GM12878 (cell line): ENCODE results near the gene UBE2G2. TPM values are rescaled to one million over a fixed set of nuclear protein-coding genes. Genes with fewer than 3 reads are reported as not detected.

Experiments used
- STAT1 ChIP-seq: fragments of 450-650 bp; conservative IDR thresholded peaks from 2 replicates; pipeline ENCODE4 v1.6.1; 2014; ENCODE audit warnings: antibody characterized with exemption, mild to moderate bottlenecking
- polyA plus RNA-seq, 11 experiments: library from polyadenylated mRNA; depleted of rRNA in 4 of 11; unstranded in 6 of 11; stranded (reverse) in 5 of 11; fragments of >200 nt; fragmentation: Nextera tagmentation in 4 of 11; fragmentation: Illumina TruSeq in 1 of 11; extraction: Ambion mirVana in 4 of 11; extraction: Trizol in 1 of 11; gene quantifications; 1 replicate in 1 of 11; 2 replicates in 10 of 11; pipeline versions ENCODE4 v1.2.1 to v1.2.3, GENCODE V29; 2011 to 2016; ENCODE audit warnings: inconsistent platforms in 2 of 11, missing spikeins in 2 of 11, low read depth in 1 of 11
- total RNA-seq, 4 experiments: library from RNA; depleted of rRNA in 3 of 4; stranded (reverse); fragments of >200 nt in 3 of 4; fragmentation: Illumina TruSeq in 1 of 4; extraction: Trizol in 1 of 4; gene quantifications; 2 replicates each; pipeline versions ENCODE4 v1.2.1 to v1.2.3, GENCODE V29; 2013 to 2021
- TF ChIP-seq, protein P1 (sequence below): fragments of 450-650 bp; IDR thresholded peaks from 2 replicates; pipeline ENCODE4 v1.6.1; 2017; ENCODE audit warnings: mild to moderate bottlenecking, moderate library complexity
- TF ChIP-seq, protein P2 (sequence below): fragments of 150-350 bp; IDR thresholded peaks from 2 replicates; pipeline ENCODE4 v1.6.1; 2016; ENCODE audit warnings: low read depth, low read length
- TF ChIP-seq, protein P3 (sequence below): fragments of 450-650 bp; formaldehyde crosslinking; IDR thresholded peaks from 2 replicates; pipeline ENCODE4 v1.5.0; 2022; ENCODE audit warnings: mild to moderate bottlenecking, missing genetic modification characterization

The UBE2G2 gene
- total and polyA plus RNA-seq, 10 of the 15 experiments (the other 5 are each of a cell fraction or from before 2014, with no cell fraction given) = 27.0 to 139 (median 75.9) TPM

DNA sequence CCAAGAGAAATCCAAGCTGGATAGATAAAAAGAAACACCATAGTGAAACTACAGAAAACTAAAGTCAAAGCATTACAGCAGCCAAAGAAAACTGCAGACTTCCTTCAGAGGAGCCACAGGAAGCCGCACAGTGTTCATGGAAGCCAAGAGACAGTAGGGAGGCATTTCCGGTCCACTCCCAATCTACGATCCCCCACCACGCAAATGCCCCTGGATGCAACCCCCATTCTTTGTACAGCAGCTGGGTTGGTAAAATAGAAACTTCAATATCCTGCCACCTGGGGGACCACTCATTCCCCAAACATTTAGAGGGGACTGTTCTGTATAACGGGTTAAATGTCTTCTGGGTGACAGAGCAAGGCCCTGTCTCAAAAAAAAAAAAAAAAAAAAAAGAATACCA, 46.4 kb downstream of the UBE2G2 start (continued):
- TF ChIP-seq, protein P1, sequence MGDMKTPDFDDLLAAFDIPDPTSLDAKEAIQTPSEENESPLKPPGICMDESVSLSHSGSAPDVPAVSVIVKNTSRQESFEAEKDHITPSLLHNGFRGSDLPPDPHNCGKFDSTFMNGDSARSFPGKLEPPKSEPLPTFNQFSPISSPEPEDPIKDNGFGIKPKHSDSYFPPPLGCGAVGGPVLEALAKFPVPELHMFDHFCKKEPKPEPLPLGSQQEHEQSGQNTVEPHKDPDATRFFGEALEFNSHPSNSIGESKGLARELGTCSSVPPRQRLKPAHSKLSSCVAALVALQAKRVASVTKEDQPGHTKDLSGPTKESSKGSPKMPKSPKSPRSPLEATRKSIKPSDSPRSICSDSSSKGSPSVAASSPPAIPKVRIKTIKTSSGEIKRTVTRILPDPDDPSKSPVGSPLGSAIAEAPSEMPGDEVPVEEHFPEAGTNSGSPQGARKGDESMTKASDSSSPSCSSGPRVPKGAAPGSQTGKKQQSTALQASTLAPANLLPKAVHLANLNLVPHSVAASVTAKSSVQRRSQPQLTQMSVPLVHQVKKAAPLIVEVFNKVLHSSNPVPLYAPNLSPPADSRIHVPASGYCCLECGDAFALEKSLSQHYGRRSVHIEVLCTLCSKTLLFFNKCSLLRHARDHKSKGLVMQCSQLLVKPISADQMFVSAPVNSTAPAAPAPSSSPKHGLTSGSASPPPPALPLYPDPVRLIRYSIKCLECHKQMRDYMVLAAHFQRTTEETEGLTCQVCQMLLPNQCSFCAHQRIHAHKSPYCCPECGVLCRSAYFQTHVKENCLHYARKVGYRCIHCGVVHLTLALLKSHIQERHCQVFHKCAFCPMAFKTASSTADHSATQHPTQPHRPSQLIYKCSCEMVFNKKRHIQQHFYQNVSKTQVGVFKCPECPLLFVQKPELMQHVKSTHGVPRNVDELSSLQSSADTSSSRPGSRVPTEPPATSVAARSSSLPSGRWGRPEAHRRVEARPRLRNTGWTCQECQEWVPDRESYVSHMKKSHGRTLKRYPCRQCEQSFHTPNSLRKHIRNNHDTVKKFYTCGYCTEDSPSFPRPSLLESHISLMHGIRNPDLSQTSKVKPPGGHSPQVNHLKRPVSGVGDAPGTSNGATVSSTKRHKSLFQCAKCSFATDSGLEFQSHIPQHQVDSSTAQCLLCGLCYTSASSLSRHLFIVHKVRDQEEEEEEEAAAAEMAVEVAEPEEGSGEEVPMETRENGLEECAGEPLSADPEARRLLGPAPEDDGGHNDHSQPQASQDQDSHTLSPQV = no peak
- no peak for TF ChIP-seq STAT1
- TF ChIP-seq, protein P2, sequence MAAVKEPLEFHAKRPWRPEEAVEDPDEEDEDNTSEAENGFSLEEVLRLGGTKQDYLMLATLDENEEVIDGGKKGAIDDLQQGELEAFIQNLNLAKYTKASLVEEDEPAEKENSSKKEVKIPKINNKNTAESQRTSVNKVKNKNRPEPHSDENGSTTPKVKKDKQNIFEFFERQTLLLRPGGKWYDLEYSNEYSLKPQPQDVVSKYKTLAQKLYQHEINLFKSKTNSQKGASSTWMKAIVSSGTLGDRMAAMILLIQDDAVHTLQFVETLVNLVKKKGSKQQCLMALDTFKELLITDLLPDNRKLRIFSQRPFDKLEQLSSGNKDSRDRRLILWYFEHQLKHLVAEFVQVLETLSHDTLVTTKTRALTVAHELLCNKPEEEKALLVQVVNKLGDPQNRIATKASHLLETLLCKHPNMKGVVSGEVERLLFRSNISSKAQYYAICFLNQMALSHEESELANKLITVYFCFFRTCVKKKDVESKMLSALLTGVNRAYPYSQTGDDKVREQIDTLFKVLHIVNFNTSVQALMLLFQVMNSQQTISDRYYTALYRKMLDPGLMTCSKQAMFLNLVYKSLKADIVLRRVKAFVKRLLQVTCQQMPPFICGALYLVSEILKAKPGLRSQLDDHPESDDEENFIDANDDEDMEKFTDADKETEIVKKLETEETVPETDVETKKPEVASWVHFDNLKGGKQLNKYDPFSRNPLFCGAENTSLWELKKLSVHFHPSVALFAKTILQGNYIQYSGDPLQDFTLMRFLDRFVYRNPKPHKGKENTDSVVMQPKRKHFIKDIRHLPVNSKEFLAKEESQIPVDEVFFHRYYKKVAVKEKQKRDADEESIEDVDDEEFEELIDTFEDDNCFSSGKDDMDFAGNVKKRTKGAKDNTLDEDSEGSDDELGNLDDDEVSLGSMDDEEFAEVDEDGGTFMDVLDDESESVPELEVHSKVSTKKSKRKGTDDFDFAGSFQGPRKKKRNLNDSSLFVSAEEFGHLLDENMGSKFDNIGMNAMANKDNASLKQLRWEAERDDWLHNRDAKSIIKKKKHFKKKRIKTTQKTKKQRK = no peak
- TF ChIP-seq, protein P3, sequence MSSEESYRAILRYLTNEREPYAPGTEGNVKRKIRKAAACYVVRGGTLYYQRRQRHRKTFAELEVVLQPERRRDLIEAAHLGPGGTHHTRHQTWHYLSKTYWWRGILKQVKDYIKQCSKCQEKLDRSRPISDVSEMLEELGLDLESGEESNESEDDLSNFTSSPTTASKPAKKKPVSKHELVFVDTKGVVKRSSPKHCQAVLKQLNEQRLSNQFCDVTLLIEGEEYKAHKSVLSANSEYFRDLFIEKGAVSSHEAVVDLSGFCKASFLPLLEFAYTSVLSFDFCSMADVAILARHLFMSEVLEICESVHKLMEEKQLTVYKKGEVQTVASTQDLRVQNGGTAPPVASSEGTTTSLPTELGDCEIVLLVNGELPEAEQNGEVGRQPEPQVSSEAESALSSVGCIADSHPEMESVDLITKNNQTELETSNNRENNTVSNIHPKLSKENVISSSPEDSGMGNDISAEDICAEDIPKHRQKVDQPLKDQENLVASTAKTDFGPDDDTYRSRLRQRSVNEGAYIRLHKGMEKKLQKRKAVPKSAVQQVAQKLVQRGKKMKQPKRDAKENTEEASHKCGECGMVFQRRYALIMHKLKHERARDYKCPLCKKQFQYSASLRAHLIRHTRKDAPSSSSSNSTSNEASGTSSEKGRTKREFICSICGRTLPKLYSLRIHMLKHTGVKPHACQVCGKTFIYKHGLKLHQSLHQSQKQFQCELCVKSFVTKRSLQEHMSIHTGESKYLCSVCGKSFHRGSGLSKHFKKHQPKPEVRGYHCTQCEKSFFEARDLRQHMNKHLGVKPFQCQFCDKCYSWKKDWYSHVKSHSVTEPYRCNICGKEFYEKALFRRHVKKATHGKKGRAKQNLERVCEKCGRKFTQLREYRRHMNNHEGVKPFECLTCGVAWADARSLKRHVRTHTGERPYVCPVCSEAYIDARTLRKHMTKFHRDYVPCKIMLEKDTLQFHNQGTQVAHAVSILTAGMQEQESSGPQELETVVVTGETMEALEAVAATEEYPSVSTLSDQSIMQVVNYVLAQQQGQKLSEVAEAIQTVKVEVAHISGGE = no peak
